H54 (cell line): Measurements from ENCODE around the gene ZNF526.

ENCODE experiments used
- DNase-seq: peaks from one replicate; pipeline ENCODE4 v3.0.0; 2011; ENCODE audit warnings: low spot score, mixed read lengths; ENCODE audit not compliant: insufficient read length
- FAIRE-seq: peaks from 3 replicates; lab custom pipeline; 2011; peaks lifted over from hg19 to GRCh38; lab: Jason Lieb, UNC
- POLR2A ChIP-seq: IDR thresholded peaks from 2 replicates; pipeline ENCODE4 v1.6.1; 2011; ENCODE audit warnings: low read depth, mild to moderate bottlenecking, low read length

The ZNF526 gene

GRCh38 chr19:42267644-42268141 is 47.6 kb downstream of the ZNF526 start:
- no peak for TF ChIP-seq POLR2A
- DNase-seq (no peak), FAIRE-seq (no peak)

- peak; percentile 64 for FAIRE-seq
- TF ChIP-seq POLR2A, result peak; percentile 29
- DNase-seq, result peak; percentile 98
Measured at GRCh38 chr19:42268142-42268703, 48.1 kb downstream of the ZNF526 start.

GRCh38 chr19:42268704-42269477 is 48.8 kb downstream of the ZNF526 start, which contains the start of gene CIC:
Gene CIC, plus strand, starts transcription at chr19:42269252. Its CDS starts 2,532 bp downstream, at chr19:42271784.
- DNase-seq, result peak; percentile 98
- no peak; the same call in 1 of the 2 replicates for TF ChIP-seq POLR2A
- peak; percentile 92 for FAIRE-seq

GRCh38 chr19:42269478-42270345 is 49.6 kb downstream of the ZNF526 start:
- TF ChIP-seq POLR2A, result no peak
- FAIRE-seq, result no peak
- DNase-seq, result no peak

- DNase-seq (peak; percentile 90), FAIRE-seq (no peak)
- TF ChIP-seq POLR2A, result peak; percentile 55
Measured at GRCh38 chr19:42270346-42271044, 50.4 kb downstream of the ZNF526 start.

- no peak for DNase-seq
- no peak for FAIRE-seq
- TF ChIP-seq POLR2A, result no peak
Measured at GRCh38 chr19:42271045-42271419, 50.9 kb downstream of the ZNF526 start.

GRCh38 chr19:42271861-42272534 is 51.9 kb downstream of the ZNF526 start:
- DNase-seq (no peak), FAIRE-seq (no peak)
- no peak for TF ChIP-seq POLR2A

GRCh38 chr19:42272535-42272897 is 52.4 kb downstream of the ZNF526 start:
- DNase-seq (no peak), FAIRE-seq (no peak)
- no peak for TF ChIP-seq POLR2A

- FAIRE-seq (no peak), DNase-seq (no peak)
- no peak for TF ChIP-seq POLR2A
Measured at GRCh38 chr19:42272989-42273406, 52.9 kb downstream of the ZNF526 start.

- no peak for FAIRE-seq
- no peak for TF ChIP-seq POLR2A
Measured at GRCh38 chr19:42273407-42274064, 53.4 kb downstream of the ZNF526 start.

GRCh38 chr19:42274065-42274682 is 54.1 kb downstream of the ZNF526 start:
- DNase-seq, result no peak
- FAIRE-seq, result no peak

More at GRCh38 chr19:42273407-42274064, 53.4 kb downstream of the ZNF526 start:
- DNase-seq, result no peak

GRCh38 chr19:42275103-42275502 is 55.0 kb downstream of the ZNF526 start:
- TF ChIP-seq POLR2A, result no peak
- FAIRE-seq, result no peak
- no peak for DNase-seq

More at GRCh38 chr19:42274065-42274682, 54.1 kb downstream of the ZNF526 start:
- no peak for TF ChIP-seq POLR2A
